Suprapubic skin (tissue), 4 donors: Measurements from ENCODE around the gene LSM3. TPM values are rescaled to one million over a fixed set of nuclear protein-coding genes. Genes with fewer than 3 reads are reported as not detected.
A peak's percentile ranks its signal among the peaks of the same experiment; 100 is the strongest.

Experiments used
- DNase-seq, 2 donors: peaks; one replicate each; pipeline ENCODE4 v3.0.0-alpha.2; 2019; ENCODE audit warnings: low spot score in 2 of 2
- H3K27ac ChIP-seq: fragments of 200-600 bp; sonication (generic); one replicate; pipeline ENCODE4 v1.5.1; 2019
- H3K27me3 ChIP-seq: fragments of 200-600 bp; sonication (generic); one replicate; pipeline ENCODE4 v1.5.1; 2019
- H3K36me3 ChIP-seq: fragments of 200-600 bp; sonication (generic); one replicate; pipeline ENCODE4 v1.5.1; 2019
- H3K4me1 ChIP-seq: fragments of 200-600 bp; sonication (generic); one replicate; pipeline ENCODE4 v1.5.1; 2019
- H3K4me3 ChIP-seq: fragments of 200-600 bp; sonication (generic); one replicate; pipeline ENCODE4 v1.5.1; 2019; ENCODE audit warnings: mild to moderate bottlenecking
- H3K9me3 ChIP-seq: fragments of 200-600 bp; sonication (generic); one replicate; pipeline ENCODE4 v1.5.1; 2019
- EP300 ChIP-seq: sonication (generic); formaldehyde crosslinking; IDR thresholded peaks from one replicate; pipeline ENCODE4 v1.6.1; 2017; ENCODE audit warnings: antibody characterized with exemption
- POLR2A ChIP-seq, 2 donors: fragments of 450-650 bp; IDR thresholded peaks; one replicate each; pipeline ENCODE4 v1.6.1; 2017; ENCODE audit warnings: antibody characterized with exemption in 2 of 2, mild to moderate bottlenecking in 2 of 2, moderate library complexity in 2 of 2
- POLR2AphosphoS5 ChIP-seq, 3 donors: sonication (generic); formaldehyde crosslinking; IDR thresholded peaks; one replicate each; pipeline ENCODE4 v1.6.1; 2017; ENCODE audit warnings: antibody characterized with exemption in 3 of 3
- WGBS: methylation state at CpG from one replicate; pipeline ENCODE4 v1.1.5; 2018; 5-methylcytosine and 5-hydroxymethylcytosine counted together
- total RNA-seq, 4 donors: library from RNA; depleted of rRNA; stranded (reverse); fragments of >200 nt; gene quantifications; one replicate each; pipeline ENCODE4 v1.1.0, GENCODE V29; 2016
- TF ChIP-seq, protein P1 (sequence below), 2 donors: fragments of 200-600 bp in 1 of 2; fragments of 450-650 bp in 1 of 2; sonication (generic) in 1 of 2; IDR thresholded peaks; one replicate each; pipeline ENCODE4 v1.5.1; 2016 to 2019; ENCODE audit warnings: antibody characterized with exemption in 2 of 2, mild to moderate bottlenecking in 1 of 2, moderate library complexity in 1 of 2

The LSM3 gene
- total RNA-seq, 4 donors from 2014 or later, result 5.5 to 10.7 (median 8.9) TPM

DNA sequence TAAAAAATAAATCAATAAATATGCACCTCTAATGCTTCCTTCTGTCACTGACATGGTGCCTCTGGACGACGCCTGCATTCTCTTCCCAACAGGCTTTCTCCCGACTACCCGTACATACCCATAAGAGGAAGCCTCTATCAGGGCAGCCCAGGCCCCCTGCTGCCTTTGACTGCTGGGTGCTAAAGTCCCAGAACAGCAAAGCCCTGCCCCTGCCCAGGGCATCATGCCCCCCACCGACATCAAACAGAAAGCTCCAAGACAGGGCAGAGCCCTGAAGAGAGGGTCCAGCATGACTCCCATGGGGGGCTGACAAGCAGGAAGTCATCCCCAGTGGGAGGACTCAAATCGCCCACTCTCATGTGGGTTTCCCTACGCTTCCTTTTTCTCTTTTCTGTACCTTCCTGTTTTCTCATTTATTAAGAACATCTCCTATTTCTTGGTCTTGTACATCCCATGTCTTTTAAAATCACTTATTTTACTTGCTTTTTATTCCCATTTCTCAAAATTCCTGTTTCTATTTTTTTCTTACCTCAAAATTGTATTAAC is 23.6 kb upstream of the LSM3 start:
- 82% methylated on average over 7 of the region's 7 CpGs for WGBS
- no peak overlapping the region for H3K27ac ChIP-seq
- H3K9me3 ChIP-seq, result no peaks in the 10 kb centered on the region
- H3K27me3 ChIP-seq, result no peaks in the 10 kb centered on the region
- peak in 1 of 2 donors; percentile 60 for DNase-seq
- no peak overlapping the region for H3K4me3 ChIP-seq
- H3K36me3 ChIP-seq, result peaks cover 87% of the 10 kb centered on the region
- H3K4me1 ChIP-seq, result no peaks in the 10 kb centered on the region
- TF ChIP-seq POLR2A (IDR thresholded peaks at IDR 0.05), result no peak
- TF ChIP-seq POLR2AphosphoS5 (IDR thresholded peaks at IDR 0.05), result no peak
- TF ChIP-seq, protein P1, sequence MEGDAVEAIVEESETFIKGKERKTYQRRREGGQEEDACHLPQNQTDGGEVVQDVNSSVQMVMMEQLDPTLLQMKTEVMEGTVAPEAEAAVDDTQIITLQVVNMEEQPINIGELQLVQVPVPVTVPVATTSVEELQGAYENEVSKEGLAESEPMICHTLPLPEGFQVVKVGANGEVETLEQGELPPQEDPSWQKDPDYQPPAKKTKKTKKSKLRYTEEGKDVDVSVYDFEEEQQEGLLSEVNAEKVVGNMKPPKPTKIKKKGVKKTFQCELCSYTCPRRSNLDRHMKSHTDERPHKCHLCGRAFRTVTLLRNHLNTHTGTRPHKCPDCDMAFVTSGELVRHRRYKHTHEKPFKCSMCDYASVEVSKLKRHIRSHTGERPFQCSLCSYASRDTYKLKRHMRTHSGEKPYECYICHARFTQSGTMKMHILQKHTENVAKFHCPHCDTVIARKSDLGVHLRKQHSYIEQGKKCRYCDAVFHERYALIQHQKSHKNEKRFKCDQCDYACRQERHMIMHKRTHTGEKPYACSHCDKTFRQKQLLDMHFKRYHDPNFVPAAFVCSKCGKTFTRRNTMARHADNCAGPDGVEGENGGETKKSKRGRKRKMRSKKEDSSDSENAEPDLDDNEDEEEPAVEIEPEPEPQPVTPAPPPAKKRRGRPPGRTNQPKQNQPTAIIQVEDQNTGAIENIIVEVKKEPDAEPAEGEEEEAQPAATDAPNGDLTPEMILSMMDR (IDR thresholded peaks at IDR 0.05), result no peak
- TF ChIP-seq EP300, result no peak

DNA sequence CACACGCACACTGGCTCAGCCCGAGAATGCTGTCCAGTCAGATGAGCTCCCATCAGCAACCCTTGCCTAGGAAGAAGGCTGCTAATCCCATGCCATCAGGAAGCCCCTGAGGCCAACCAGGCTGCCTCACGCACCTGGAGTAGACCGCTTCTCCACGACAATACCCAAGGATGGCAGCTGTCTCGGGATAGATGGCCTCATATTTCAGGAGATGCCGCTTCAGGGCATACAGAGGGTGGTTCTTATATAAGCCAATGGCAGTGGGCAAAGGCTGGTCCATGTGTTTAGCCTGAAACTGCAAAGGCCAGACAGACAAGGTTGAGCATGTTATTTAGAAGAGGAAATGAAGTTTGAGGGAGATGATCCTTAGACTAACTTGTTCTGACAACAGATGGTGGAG is 22.4 kb upstream of the LSM3 start:
- Histone ChIP-seq H3K27ac (no peak overlapping the region), H3K4me3 (no peak overlapping the region), H3K4me1 (no peaks in the 10 kb centered on the region)

DNA sequence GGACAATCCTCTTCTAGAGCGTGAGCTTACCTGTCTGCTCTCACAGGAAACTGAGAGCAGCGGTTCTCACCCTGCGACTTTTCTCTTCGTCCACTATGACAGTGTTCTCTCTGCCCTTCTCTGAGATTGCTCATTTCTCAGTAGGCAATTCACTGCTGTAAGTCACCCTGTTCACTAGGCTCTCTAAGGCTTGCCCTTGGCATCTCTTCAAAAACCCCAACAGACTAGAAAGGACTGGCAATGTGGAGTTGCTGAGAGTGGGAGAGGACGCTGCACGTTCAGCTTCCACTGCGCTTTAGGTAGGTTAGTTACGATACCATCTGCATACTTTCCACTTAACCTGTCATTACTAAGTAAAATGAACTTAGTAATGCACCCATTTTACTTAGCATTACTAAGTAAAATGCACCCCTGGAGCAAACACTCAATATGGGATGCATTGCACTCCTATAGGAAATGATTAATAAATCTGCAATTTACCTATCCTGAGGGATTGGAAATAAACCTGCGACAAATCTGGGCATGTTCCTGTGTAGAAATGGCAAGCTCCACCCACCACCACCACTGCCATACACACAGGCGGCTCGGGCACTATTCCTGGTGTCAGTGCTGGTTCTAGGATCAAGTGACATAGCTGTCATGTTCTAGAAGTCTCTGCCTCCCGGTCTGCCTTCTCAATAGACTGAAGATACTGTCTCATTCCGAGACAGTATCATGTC is 21.6 kb upstream of the LSM3 start:
- 64% methylated on average over 13 of the region's 13 CpGs for WGBS
- H3K4me3 ChIP-seq, result no peak overlapping the region
- peaks cover 11% of the 10 kb centered on the region for H3K9me3 ChIP-seq
- no peaks in the 10 kb centered on the region for H3K4me1 ChIP-seq
- no peak for DNase-seq
- H3K27me3 ChIP-seq, result no peaks in the 10 kb centered on the region
- no peak for TF ChIP-seq EP300
- TF ChIP-seq, protein P1 (IDR thresholded peaks at IDR 0.05), result no peak
- TF ChIP-seq POLR2A (IDR thresholded peaks at IDR 0.05), result no peak
- TF ChIP-seq POLR2AphosphoS5 (IDR thresholded peaks at IDR 0.05), result no peak
- H3K36me3 ChIP-seq, result peaks cover 91% of the 10 kb centered on the region
- no peak overlapping the region for H3K27ac ChIP-seq

More for the DNA sequence above, 22.4 kb upstream of the LSM3 start:
- peaks cover 91% of the 10 kb centered on the region for H3K36me3 ChIP-seq
- no peaks in the 10 kb centered on the region for H3K27me3 ChIP-seq
- 69% methylated on average over 7 of the region's 7 CpGs for WGBS
- no peak for TF ChIP-seq EP300
- peaks cover 3% of the 10 kb centered on the region for H3K9me3 ChIP-seq
- DNase-seq, result peak in 1 of 2 donors; percentile 63

DNA sequence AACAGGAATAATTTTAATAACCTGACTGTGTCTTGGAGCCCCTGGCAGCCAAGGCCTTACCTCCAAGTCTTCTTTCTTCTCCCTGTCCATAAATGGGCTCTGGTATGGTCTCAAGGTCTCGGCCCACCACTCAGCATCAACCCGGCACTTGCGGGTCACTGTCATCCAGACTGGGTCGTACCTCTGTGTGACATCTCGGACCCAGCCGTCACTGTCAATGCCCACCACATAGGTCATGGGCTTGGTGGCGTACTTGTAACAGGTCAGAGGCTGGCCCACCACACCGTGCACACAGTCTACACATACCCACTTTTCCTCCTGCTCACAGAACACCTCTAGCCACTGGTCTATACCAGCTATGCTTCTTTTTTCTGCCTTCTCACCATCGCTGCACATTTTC is 20.7 kb upstream of the LSM3 start:
- DNase-seq, result no peak
- H3K27ac ChIP-seq, result no peak overlapping the region
- no peak for TF ChIP-seq POLR2A (IDR thresholded peaks at IDR 0.05)
- no peak for TF ChIP-seq POLR2AphosphoS5 (IDR thresholded peaks at IDR 0.05)
- no peak for TF ChIP-seq EP300
- TF ChIP-seq, protein P1 (IDR thresholded peaks at IDR 0.05), result no peak

DNA sequence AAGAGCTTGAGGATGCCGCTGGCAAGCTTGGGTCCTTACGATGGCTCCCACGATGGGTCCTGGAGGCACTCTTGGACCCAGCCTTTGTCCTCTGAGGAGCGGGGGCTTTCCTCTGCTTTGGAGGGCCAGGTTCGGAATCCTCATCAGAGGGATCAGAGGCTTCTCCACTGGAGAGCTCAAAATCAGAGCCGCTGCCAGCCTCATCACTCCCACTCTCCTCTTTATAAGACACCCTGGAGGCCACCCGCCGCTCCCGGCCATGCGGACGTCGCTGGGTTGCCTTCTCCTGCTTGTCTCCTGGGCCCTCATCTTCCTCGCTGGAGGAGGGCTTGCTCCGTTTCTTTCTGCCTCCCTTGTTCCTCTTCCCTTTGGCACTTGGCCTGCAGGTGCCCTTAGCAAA is 20.2 kb upstream of the LSM3 start:
- no peak for DNase-seq
- peaks cover 91% of the 10 kb centered on the region for H3K36me3 ChIP-seq
- WGBS, result 95% methylated on average over 14 of the region's 14 CpGs

More for the DNA sequence above, 20.7 kb upstream of the LSM3 start:
- 94% methylated on average over 9 of the region's 9 CpGs for WGBS
- Histone ChIP-seq H3K4me1 (no peaks in the 10 kb centered on the region), H3K36me3 (peaks cover 91% of the 10 kb centered on the region), H3K27me3 (no peaks in the 10 kb centered on the region), H3K9me3 (peaks cover 12% of the 10 kb centered on the region), H3K4me3 (no peak overlapping the region)

More for the DNA sequence above, 20.2 kb upstream of the LSM3 start:
- Histone ChIP-seq H3K27ac (no peak overlapping the region), H3K27me3 (no peaks in the 10 kb centered on the region), H3K4me1 (no peaks in the 10 kb centered on the region), H3K9me3 (peaks cover 12% of the 10 kb centered on the region), H3K4me3 (no peak overlapping the region)
- TF ChIP-seq, protein P1 (IDR thresholded peaks at IDR 0.05), result no peak
- TF ChIP-seq EP300 (no peak), POLR2A (IDR thresholded peaks at IDR 0.05) (no peak), POLR2AphosphoS5 (IDR thresholded peaks at IDR 0.05) (no peak)
